Eye (tissue), 1 donor: ENCODE data around the gene AGER.

ENCODE experiments used
- DNase-seq: peaks from one replicate; pipeline ENCODE4 v3.0.0-alpha.2; 2015

Gene AGER

DNA sequence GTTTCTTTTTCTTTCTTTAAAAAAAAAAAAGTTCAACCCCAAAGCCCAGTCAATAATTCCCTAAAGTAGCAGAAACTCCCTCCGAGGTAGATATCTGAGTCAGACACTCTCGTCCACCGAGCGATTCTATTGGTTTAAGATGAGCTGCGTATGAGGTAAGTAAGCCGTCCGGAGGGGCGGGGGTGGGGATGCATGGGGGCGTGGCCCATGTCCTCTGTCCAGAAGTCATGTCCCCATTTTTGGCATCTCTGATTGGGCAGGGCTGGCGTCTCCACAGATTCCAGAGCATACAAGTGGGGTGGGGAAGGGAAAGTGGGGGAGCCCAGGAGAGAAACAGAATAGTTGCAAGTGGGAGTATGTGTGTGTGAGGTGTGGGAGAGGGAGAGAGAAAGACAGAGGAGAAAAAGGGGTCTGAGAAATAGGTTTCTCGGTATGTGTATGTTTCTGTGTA is 1.7 kb upstream of the AGER start:
- peak; percentile 82 for DNase-seq

DNA sequence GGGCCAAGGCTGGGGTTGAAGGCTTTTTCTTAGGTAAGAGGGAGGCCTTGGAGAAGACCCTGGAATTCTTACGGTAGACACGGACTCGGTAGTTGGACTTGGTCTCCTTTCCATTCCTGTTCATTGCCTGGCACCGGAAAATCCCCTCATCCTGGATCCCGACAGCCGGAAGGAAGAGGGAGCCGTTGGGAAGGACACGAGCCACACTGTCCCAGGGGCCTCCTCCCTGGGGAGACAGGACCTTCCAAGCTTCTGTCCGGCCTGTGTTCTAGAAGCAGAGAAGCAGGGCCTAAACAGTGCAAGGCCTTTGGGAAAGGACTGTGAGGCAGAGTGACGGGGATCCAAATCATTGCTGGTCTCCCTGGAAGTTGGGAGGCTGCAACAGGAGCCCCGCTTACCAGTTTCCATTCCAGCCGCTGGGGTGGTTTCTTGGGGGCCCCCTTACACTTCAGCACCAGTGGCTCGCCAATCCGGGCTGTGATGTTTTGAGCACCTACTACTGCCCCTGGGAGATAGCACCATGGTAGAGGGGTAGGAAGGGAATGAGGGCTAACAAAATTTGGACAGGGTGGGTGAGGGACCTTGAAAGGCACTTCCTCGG is 470 bp downstream of the AGER start:
- no peak for DNase-seq

DNA sequence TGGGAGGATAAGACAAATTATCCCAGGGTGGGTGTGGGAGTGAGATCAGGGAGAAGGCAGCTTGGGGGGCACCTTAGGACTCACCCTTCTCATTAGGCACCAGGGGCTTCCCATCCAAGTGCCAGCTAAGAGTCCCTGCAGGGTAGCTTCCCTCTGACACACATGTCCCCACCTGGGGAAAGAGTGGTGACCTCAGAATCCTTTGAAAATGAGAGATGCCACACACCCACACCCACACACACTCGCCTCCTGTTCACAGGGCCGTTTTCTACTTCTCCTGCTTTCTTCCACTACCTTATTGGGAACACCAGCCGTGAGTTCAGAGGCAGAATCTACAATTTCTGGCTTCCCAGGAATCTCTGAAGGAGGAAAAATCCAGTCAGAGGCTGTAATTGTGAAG is 1.0 kb downstream of the AGER start:
- DNase-seq: no peak

DNA sequence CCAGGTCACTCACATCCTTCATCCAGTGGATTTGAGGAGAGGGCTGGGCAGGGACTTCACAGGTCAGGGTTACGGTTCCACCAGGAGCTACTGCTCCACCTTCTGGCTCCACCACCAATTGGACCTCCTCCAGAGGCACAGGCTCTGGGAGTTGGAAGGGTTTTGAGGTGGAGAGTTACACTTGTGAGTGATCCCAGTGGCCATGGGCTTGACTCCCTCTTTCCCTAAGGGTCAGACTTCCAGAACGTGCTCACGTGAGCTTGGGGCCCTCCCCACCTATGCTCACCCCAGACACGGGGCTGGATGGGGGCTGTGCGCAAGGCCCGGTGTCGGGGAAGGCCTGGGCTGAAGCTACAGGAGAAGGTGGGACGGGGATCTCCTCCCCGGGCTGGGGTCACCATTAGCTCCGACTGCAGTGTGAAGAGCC is 1.5 kb downstream of the AGER start:
- DNase-seq: no peak

DNA sequence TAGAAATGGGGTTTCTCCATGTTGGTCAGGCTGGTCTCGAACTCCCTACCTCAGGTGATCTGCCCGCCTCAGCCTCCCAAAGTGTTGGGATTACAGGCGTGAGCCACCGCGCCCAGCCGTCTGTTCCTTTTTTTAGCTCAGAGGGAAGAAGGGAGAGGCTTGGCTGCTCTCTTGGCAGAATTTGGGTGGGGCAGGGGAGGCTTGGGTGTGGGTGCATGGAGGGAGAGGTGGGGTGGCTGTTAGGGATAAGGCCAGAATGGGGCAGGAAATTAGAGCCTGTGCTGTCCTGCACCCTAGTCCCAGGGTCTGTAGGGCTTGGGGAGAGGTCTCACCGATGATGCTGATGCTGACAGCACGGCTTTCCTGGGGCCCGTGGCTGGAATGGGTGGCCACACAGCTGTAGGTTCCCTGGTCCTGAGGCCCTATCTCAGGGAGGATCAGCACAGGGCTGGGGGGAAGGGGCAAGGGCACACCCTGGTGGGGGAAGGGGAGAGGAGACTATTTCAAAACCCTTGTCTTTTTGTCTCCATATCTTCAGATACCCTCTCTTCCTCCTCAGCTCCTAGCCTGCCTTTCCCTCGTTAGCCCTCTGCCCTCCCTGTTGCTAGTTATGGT is 2.0 kb downstream of the AGER start:
- DNase-seq: no peak

DNA sequence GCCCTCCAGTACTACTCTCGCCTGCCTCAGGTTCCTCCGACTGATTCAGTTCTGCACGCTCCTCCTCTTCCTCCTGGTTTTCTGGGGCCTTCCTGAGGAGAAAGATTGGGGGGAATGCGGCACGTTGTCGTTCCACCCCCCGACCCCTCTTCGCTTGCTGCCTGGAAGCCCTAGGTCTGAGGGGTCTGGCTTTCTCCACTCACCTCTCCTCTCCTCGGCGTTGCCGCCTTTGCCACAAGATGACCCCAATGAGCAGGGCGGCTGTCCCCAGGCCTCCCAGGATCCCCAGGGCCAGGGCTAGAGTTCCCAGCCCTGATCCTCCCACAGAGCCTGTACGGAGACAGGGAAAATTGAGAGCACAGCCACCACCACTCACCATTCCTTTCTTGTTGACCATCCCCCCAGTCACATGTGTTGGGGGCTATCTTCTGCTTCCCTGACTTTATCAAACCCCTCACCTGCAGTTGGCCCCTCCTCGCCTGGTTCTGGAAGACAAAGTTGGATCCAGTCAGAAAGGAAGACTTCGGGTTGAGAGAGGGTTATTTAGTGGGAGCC is 2.8 kb downstream of the AGER start:
- DNase-seq: no peak

DNA sequence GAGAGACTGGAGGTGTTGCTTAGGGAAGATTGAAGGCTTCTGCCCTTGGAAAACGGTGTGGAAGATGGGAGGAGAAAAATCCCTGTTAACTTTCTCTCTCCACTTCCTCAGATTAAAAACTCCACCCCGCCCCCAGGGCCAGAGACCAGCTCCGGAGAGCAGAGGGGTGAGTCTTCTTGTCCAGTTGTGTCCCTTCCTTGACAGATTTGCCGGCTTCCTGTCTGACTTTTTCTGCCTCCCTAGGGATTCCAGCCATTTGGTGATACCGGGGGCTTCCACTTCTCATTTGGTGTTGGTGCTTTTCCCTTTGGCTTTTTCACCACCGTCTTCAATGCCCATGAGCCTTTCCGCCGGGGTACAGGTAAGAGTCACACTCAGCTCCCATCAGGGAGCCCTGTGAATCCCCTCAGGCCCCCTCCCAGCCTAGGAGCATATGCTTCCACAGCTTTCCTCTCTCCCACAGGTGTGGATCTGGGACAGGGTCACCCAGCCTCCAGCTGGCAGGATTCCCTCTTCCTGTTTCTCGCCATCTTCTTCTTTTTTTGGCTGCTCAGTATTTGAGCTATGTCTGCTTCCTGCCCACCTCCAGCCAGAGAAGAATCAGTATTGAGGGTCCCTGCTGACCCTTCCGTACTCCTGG is 4.2 kb downstream of the AGER start:
- no peak for DNase-seq

DNA sequence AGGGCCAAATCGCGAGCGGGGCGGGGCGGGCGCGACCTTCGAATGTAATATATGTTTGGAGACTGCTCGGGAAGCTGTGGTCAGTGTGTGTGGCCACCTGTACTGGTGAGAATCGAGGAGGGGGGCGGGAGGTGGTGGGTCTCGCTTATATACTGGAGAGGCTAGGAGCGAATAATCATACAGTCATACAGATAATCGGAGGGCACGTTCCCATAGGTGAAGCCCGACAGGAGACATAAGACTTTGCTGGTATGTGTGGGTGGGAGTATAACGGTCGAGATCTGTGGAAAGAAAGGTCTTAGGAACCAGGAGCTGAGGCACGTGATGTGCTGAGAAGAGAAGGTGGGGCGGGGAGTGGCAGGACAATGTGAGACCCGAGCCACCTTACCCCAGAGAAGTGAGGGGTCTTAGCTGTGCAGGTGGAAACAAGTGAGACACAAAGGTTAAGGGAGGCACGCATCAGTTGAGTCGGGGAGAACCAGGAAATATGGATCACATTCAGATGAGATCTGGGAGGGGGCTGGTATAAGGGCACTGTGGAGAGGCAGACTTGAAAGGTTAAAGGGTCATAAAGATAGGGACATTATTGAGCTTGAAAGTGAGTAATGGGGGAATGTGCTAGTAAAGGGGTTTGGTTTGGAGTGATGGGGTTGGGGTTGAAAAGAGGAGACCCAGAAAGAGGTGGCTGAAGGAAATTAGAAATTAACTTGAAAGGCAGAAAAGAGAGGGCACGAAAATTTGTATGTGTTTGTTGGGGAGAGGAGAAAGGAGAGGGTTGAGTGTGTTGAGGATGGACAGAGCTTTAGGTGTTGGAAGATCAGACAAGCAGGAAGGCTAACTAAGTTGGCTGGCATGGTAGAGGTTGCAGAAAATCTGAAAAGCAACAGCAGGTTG is 5.3 kb downstream of the AGER start:
- DNase-seq: peak; percentile 66

DNA sequence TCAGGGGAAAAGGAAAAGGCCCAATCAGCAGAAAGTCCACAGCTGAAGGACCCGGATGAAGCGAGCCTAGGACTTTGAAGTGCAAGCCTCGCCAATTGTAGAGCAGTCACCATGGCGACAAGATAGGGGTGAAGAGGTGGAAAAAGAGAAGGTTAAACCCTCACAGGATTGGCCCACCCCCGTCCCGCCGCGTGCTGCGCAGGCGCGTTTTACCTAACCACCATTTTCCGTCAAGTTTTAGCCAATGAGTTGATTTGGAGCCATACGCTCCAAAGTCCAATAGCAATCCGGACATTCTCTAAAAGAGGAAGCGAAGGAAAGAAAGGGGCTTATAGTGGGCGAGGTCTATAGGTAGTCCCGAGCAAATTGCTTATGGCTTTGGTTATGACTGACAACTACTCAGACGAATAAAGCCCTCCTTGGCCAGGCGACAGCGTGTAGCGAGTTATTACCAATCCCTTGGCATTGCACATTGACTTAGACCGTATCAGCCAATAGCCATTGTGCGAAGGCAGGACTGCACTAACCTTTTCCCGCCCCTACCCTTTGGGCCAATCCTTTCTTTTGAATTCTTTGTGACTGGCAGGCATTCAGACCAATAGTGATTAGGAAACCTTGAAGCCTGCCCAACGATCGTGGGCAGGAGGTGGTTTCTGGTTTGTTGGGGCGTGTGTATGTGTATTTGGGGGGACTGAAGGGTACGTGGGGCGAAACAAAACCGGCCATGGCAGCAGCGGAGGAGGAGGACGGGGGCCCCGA is 6.1 kb downstream of the AGER start, which contains the start of gene RNF5:
TSS of gene RNF5 (plus strand) at position 618 of the 759 bp plus-strand sequence. CDS start at position 725, 107 bp downstream.
- peak; percentile 100 for DNase-seq

DNA sequence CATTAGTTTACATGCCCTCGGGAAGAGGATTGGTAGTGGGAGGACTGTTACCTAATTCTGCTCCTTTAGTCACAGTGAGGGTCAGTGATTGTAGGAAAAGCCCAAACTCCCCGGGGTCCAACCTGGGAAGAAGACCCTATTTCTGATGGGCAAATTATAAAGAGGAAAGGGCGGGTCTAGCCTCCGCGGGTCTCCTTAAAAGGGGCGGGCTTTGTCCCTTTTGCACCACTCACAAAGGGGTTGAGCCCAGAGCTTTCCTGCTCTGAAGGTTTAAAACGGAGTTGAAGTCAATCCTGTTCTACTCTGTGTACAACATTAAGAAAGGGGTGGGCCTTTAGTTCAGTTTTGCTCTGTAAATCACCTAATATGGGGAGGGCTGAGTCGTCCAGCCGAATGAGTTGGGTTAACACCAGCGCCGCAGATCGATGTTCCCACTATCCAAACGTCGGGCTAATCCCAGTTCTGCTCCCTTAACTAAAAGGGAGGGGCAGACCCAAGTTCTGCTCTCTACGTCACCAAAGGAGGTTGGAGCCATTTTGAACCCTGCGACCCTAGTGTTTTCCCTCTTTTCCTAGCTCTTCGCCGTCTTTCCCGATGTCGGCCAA is 6.8 kb downstream of the AGER start:
- DNase-seq: no peak

DNA sequence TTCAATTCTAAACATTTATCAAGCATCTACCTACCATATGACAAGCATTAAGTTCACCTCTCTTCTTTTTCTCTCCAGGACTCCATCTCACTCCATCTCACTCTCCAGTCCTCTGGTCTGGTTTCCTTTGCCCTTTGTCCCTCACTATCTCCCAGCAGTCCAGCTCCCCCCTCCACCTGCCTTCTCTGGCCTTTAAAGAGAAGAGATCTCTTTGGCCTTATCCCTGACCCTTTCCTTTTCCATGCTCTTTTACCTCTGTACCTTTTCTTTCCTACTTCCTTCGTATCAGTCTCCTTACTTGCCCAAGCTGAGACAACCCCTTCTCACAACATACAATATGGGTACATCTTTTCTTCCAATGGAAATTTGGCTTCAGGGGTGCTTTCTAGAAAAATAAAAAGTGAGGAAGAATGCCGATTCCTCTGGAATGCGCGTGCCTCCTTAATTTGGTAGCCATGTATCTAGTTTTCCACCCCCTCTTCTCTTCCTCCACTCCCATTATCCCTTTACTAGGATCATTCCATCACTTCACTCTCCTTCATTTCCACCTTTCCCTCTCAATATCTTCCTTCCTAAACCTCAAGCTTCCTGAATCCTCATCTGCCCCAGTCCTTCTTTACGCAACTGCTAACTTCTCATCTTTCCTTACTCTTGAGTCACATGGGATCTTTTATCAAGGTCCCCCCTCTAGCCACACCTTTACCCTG is 7.4 kb downstream of the AGER start:
- no peak for DNase-seq

DNA sequence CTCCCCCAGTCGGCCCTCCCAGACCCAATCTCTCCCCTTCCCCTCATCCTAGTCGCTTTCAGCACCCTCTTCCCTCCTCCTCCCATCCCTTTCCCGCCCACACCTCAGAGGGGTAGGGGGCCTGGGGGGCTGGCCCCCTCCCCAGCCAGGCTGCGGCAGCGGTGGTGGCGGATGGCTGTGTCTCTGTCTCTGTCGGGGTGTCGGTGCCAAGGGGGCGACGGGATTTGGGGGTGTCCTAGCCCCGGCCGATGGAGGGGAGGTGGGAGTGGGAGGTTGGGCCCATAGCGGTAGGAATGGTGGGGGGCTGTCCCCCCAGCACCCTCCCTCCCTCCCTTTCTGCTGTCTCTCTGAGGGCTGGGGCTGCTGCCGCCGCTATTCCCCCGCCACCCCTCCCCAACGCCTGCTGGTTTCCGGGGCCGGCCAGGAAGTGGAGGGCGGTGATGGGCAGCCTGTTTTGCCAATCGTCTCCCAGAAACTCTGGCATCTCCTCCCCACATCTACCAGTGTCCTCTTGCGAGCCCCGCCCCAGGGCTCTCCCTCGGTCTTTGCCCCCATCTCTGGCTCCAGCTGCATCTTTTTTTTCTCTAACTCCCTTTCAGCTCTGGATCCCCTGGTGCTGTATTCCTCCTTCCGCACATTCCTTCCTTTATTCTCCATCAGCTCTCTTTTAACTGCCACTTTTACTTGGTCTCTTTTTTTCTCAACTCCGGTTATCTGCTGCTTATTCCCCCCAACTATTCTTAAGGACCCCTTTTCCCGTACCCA is 8.2 kb downstream of the AGER start, which contains the start of gene AGPAT1:
TSS of gene AGPAT1 (minus strand) at position 374 of the 765 bp plus-strand sequence. CDS start 4,588 bp downstream, outside the sequence.
- DNase-seq: peak; percentile 99

DNA sequence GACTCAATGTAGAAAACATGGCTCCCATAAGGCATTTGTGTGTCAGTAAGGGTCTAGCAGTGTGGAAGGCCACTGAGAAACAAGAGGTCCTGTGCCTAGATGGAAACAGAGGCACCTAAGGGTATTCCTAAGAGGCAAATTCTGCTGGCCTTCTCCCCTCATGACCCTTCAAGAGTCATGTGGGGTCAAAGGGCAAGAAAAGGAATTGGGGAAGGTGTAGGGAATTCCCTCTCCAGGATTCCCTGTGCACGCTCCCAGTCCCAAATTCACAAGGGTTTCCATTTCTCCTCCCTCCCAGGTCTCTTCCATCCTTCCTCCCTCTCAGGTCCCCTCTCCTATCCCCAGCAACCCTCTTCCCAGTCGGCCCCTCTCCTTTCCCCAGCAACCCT is 8.7 kb downstream of the AGER start:
- no peak for DNase-seq

DNA sequence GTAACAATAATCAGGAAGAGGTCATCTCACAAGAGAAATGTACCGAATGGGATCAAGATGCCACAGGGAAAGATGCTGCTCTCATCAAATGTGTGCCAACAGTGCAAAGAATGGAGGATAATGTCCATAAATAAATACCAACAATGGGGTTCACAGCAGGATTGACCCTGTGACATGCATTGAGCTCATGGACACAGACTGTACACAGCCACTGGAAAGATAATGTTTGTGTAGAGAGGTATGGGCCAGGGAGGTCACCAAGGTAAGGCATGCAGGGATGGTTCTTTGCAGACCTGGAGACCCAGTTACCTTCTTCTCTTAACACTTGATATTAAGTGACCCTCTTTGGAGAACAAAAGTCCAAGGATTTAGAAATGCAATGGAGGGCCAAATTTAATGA is 9.6 kb downstream of the AGER start:
- DNase-seq: no peak

DNA sequence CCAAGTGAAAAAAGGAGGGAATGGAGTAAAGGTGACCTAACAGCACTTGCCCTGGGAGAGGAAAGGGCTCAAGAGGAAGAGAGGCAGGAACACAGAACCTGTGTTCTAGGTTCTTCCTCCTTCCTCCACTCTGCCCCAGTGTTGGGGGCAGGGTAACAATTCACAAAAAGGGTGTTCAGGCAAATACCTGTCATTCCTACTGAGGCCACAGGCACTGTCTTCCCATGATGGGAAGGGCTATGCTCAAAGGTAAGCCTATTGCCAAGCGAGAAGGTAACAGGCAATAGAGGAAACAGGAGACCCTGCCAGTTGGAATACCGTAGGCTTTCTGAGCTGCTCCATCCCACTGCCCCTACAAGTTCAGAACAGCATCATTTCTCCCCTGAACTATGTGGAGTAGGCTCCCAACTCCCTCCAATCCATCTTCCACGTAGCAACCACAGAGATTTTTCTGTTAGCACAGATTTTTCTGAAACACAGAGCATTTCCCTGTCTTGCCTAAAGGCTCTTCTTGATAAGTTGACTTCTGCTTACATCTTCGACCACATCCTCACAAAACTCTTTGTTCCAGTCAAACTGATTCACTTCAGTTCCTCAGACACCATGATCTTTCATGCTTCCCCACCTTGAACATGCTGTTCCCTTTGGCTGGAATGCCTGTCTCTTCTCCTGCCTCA is 10.9 kb downstream of the AGER start:
- no peak for DNase-seq

DNA sequence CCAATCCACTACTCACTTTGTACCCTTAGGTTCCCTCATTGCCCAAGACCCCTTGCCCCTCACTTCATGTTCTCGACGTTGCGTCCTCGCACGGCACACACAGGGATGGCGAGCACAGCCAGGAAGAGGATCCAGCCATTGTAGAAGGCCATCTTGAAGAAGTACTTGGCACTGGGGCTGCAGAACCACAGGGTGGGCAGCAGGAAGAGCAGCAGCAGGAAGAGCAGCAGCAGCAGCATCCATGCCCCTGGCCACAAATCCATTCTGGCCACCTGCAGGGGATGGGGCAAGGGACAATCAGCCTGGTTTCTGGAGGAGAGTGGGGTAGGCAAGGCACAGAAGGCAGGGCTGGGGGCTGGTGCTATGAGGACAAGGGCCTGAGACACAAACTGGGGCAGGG is 12.8 kb downstream of the AGER start:
- DNase-seq: no peak

DNA sequence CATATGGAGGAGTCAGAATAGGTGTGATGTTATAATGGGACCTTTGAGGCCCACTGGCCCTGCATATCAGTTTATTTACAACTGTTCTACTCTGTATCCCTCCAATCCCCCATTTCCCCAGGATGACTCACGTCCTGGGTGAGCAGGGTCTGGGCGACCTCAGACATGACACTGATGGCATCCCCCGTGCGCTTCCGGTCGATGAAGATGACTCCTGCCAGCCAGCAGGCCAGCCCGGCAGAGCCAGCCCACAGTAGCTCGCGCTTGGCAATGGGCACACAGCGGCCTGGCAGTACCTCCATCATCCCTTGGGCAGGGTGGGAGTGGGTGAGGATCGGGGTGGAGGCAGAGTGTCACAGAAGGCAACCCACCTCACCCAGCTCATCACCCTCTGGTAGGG is 13.8 kb downstream of the AGER start:
- DNase-seq: no peak

DNA sequence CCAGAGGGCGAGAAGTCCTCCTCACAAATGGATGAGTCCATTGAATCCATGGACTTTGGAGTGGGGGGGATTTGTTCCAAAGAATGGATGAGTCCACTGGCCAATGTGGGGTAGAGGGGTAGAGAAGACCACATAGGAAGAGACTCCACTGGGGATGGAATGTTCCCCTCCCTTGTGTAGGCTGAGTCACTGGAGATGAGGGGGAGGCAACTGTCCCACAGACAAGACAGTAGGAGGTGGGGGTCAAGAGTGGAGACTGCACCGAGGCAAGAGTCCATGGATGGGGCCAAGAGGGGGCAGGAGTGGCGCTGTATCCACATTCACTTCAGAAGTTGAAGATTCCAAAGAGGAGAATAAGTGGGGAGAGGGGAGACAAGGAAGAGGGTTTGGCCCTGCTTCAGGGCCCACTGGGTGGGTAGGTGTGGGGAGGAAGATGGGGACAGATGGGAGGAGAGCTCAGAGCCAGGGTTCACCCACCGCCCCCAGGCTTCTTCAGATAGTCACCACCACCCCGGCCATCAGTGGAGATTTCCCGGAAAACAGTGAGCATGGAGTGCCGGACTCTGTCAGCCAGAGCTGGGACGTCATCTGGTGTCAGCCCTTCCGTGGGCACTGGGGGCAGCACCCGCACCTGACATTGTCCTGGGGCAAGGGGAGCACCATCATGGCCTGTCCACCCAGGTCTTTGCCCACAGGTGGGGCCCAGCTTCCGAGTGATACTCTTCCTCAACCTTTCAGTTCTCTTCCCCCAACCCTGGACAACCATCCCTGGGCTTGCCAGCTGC is 15.1 kb downstream of the AGER start:
- no peak for DNase-seq

DNA sequence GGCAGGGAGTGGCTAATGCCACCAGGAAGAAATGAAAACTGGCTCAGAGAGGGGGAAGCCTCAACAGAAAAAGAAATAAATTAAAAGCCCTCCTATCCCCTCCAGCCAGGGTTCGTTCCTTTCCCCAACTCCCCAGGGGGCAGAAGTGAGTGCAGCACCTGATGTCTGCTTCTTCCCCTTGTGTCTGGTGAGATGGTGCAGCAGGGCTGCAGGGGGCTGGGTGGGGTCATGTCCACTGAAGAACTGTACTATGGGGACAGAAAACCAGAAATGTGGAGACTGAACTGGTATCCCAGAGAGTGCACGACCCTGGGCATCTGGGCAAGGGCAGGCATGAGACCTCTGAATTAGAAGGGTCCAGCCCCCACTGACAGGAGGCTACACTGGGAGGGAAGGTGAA is 15.7 kb downstream of the AGER start:
- no peak for DNase-seq
